CD4-positive, alpha-beta T cell treated with Interleukin-2 at 100 ng/mL for 4 hours (primary cell): ENCODE measurements around the gene TMEM145.

ENCODE experiments used
- DNase-seq: peaks from one replicate; pipeline ENCODE4 v3.0.0-alpha.2; 2020; ENCODE audit warnings: low spot score

The TMEM145 gene

DNA sequence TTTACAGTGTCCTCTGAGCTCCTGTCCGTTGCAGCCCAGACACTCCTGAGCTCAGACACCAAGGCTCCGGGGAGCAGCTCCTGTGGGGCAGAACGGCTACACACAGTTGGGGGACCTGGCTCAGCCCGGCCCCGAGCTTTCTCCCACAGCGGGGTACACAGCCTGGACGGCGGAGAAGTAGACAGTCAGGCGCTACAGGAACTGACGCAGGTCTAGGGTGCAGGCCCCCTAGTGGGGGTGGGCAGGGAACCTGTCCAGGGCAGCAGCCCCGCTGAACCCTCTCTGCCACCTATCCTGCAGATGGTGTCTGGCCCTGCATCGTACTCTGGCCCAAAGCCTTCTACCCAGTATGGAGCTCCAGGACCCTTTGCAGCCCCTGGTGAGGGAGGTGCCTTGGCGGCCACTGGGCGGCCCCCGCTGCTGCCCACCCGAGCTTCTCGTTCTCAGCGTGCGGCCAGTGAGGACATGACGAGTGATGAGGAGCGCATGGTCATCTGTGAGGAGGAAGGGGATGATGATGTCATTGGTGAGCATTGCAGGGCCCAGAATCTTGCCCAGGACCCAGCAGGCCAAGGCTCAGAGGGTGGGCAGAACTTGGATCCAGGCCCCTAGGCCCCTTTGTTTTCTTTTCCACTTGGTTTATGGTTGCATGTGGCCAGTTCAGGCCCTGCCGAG, 24.1 kb upstream of the TMEM145 start:
- DNase-seq: no peak

DNA sequence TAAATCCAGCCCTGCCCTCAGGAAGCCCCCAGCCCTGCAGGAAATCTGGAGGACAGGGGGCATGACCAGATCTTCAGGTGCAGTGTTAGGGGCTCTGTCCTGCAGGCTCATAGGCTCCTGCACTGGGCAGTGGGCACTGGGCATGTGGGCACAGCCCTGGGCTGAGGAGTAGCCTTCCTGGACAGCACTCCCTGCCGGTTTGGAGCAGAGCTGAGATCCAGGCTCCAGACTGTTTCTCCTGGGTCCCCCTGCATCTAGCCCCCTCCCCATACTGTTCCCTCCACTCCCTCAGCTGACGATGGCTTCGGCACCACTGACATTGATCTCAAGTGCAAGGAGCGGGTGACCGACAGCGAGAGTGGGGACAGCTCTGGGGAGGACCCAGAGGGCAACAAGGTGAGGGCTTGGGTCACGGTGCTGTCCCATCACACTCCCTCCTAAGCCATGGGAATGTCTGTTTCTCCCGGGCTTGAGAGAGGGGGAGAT, 23.5 kb upstream of the TMEM145 start:
- no peak for DNase-seq

DNA sequence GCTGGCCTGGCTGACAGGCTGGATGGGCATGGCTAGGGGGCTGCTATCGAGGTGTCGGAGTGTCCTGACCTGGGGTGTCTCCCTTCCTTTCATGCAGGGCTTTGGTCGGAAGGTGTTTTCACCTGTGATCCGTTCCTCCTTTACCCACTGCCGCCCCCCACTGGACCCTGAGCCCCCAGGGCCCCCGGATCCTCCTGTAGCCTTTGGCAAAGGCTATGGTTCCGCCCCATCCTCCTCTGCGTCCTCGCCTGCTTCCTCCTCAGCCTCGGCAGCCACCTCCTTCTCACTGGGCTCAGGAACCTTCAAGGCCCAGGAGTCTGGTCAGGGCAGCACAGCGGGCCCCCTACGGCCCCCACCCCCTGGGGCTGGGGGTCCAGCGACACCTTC, 23.0 kb upstream of the TMEM145 start:
- no peak for DNase-seq

DNA sequence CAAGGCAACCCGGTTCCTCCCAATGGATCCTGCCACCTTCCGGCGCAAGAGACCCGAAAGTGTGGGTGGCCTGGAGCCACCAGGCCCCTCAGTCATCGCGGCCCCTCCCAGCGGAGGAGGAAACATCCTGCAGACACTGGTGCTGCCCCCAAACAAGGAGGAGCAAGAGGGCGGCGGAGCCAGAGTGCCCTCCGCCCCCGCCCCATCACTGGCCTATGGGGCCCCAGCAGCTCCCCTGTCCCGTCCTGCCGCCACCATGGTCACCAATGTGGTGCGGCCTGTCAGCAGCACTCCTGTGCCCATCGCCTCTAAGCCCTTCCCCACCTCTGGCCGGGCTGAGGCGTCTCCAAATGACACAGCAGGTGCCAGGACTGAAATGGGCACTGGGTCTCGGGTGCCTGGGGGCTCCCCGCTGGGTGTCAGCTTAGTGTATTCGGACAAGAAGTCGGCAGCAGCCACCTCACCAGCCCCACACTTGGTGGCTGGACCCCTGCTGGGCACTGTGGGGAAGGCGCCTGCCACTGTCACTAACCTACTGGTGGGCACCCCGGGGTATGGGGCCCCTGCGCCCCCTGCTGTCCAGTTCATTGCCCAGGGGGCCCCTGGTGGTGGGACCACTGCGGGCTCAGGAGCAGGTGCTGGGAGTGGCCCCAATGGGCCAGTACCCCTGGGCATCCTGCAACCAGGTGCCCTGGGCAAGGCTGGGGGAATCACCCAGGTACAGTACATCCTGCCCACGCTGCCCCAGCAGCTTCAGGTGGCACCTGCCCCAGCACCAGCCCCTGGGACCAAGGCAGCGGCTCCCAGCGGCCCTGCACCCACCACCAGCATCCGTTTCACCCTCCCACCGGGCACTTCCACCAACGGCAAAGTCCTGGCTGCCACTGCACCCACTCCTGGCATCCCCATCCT, 22.3 kb upstream of the TMEM145 start:
- peak; percentile 57 for DNase-seq

DNA sequence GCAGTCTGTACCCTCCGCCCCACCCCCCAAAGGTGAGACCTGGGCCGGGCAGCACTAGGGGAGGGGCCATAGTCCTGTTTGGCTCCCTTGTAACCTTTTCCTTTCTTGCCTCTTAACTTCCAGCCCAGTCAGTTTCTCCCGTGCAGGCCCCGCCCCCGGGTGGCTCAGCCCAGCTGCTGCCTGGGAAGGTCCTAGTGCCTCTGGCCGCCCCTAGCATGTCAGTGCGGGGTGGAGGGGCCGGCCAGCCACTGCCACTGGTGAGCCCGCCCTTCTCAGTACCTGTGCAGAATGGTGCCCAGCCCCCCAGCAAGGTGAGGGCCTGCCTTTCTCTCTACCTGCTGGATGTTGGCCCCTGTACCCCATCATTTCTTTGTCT, 21.7 kb upstream of the TMEM145 start:
- no peak for DNase-seq

DNA sequence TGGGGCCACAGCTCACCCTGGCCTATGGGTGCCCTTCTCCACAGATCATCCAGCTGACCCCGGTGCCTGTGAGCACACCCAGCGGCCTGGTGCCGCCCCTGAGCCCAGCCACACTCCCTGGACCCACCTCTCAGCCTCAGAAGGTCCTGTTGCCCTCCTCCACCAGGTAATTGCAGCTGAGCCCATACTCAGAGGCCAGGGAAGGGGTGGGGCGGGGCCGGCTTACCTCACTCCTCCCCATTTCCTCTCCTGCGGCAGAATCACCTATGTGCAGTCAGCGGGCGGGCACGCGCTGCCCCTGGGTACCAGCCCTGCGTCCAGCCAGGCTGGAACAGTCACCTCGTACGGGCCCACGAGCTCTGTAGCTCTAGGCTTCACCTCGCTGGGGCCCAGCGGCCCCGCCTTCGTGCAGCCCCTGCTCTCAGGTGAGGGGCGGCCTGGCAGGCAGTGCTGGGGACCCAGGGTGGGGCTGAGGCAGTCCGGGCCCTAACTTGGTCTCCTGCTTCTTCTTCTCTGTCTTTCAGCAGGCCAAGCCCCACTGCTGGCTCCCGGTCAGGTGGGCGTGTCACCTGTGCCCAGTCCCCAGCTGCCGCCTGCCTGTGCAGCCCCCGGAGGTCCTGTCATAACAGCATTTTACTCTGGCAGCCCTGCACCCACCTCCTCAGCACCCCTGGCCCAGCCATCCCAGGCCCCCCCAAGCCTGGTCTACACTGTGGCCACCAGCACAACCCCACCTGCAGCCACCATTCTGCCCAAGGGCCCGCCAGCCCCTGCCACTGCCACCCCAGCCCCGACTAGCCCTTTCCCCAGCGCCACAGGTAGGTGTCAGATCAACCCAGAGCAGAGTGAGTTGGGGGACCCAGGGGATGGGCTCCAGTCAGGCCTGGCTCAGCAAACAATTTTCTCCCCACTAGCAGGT, 20.8 kb upstream of the TMEM145 start:
- no peak for DNase-seq

DNA sequence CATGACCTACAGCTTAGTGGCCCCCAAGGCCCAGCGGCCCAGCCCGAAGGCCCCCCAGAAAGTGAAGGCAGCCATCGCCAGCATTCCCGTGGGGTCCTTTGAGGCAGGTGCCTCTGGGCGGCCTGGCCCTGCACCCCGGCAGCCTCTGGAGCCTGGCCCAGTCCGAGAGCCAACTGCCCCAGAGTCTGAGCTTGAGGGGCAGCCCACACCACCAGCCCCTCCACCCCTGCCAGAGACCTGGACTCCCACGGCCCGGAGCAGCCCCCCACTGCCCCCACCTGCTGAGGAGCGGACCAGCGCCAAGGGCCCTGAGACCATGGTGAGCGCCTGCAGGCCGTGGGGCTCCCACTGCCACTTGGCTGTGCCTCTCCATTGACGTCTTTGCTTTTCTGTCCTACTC, 20.1 kb upstream of the TMEM145 start:
- DNase-seq: no peak

DNA sequence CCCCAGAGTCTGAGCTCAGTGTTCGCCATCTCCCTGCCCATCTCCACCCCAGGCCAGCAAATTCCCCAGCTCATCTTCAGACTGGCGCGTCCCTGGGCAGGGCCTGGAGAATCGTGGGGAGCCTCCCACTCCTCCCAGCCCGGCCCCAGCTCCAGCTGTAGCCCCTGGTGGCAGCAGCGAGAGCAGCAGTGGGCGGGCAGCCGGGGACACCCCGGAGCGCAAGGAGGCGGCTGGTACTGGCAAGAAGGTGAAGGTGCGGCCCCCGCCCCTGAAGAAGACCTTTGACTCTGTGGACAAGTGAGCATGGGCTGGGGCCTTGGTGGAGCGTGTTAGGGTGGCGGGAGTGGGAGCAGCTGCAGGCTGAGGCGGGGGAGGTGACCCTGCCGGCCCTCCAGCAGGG, 19.6 kb upstream of the TMEM145 start:
- DNase-seq: no peak

DNA sequence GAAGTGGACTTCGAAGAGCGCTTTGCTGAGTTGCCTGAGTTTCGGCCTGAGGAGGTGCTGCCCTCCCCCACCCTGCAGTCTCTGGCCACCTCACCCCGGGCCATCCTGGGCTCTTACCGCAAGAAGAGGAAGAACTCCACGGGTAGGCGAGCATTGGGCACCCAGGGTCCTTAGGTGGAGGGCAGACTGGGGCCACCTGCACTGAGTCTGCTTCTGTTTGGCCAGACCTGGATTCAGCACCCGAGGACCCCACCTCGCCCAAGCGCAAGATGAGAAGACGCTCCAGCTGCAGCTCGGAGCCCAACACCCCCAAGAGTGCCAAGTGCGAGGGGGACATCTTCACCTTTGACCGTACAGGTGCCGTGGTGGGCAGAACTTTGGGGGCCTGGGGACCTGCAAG, 19.2 kb upstream of the TMEM145 start:
- DNase-seq: no peak

DNA sequence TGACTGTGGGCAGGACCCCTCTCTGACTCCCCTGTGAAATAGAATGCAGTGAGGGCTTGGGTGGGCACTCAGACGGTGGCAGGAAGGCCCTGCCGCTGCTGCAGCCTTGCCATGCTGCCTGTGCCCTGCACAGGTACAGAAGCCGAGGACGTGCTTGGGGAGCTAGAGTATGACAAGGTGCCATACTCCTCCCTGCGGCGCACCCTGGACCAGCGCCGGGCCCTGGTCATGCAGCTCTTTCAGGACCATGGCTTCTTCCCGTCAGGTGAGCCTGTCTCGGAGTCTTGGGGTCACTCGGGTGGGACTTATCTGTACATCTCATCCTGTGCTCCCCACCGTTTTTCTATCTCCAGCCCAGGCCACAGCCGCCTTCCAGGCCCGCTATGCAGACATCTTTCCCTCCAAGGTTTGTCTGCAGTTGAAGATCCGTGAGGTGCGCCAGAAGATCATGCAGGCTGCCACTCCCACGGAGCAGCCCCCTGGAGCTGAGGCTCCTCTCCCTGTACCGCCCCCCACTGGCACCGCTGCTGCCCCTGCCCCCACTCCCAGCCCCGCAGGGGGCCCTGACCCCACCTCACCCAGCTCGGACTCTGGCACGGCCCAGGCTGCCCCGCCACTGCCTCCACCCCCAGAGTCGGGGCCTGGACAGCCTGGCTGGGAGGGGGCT, 18.5 kb upstream of the TMEM145 start:
- no peak for DNase-seq

DNA sequence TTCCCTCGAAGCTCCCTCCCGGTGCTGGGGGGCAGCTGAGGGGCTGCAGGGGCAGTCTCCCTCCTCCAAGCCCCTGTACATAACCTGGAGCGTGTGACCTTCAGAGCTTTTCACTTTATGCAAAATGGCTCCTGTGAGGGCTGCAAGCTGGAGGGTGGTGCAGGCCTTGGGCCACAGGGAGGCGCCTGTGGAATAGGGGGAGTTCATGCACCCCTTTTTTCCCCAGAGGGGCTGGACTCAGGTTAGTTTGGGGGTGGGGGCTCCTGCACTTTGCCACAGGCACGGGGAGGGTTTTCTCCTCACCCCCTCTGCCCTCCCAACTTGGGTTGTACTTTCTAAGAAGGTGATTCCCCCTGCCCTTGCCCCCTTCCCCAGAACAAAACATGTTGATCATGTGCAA, 17.8 kb upstream of the TMEM145 start:
- no peak for DNase-seq

DNA sequence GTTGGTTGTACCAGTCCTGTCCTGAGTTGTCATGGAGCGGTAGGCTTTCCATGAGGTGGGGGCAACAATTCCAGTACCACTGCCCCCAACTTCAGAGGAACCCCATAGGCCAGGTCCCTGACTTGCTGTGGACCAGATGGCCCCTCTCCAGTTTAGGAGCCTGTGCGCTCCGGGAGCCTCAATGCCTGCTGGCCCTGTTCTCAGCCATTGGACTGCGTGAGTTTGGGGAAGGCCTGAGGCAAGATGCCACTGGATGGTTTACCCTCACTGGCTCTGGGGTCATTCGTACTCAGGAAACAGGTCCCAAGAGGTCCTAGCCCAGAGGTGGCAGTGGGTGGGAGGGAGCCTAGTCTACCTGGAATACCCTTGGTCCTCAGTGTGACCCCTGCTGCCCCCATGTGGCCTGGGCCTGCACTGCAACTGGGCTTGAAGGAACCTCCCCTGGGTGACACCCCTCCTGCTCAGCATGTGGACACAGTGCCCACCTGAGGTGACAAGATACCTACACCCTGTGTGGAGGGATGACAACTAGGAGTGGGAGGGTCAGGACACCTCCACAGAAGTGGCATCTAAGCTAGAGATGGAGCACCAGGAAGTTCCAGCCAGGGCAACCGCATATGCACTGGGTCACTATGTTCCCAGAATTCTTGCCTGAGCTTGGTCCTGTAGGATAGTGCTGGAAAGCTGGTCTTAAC, 17.1 kb upstream of the TMEM145 start:
- DNase-seq: peak; percentile 91

DNA sequence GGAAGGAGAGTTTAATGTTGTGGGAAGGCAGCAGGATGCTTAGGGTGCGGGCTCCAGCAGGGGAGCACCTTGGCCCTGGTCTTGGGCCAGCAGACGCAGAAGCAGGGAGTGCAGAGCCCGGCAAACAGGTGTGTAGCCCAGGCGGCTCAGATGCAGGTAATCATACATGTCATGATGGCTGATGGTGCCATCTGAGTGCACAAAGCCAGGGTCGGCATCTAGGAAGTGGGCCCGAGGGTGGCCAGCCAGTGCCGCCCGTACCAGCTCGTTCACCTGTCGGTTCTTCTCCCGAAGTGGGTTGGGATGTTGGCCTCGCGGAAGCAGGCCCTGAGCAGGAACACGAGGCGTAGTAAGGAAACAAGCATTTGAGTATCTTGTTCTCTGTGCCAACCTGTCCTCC, 16.1 kb upstream of the TMEM145 start:
- no peak for DNase-seq

DNA sequence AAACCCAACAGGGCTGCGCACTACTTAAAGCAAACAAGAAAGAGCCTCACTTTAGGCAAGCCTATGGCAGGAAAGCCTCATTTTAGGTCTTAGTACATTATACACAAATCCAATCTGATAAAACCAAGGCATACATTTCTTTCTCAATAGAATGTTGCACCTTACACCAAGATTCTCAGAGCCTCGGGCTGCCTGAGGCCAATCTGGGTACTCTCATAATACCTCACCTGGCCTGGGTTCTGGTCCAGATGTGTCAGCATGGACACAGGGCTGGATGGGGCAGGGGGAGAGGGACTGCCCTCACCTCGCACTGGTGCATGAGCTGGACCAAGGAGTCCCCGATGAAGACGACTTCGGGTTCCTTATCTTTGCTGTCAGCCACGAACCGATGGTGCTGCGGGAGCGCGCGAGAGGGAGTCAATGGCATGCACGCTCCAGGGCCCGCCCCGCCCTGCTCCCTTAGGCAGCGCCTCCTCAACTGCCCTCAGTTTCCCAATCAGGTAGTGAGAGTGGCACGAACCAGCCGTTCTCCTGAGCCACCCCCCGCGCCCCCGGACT, 11.4 kb upstream of the TMEM145 start, which contains the start of gene PRR19:
Gene PRR19 (plus strand): TSS at position 487 of the 558 bp plus-strand sequence. CDS start 7,453 bp downstream, outside the sequence.
- no peak for DNase-seq

DNA sequence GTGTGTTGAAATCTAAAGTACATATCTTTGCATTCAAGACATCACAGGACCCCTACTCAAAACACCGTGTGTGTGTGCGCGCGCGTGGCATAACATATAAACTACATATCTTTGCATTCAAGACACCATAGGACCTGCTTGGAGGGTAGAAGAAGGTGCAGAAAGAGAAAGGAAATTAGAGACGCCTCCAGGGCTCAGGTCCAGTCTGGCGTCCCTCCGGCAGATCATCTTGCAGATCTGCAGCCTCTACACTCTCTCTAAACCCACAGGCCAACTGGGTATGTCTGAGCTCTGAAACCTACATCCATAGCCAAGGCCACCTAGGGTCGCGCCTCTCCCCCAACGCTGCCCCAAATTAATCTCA, 10.0 kb upstream of the TMEM145 start:
- no peak for DNase-seq

DNA sequence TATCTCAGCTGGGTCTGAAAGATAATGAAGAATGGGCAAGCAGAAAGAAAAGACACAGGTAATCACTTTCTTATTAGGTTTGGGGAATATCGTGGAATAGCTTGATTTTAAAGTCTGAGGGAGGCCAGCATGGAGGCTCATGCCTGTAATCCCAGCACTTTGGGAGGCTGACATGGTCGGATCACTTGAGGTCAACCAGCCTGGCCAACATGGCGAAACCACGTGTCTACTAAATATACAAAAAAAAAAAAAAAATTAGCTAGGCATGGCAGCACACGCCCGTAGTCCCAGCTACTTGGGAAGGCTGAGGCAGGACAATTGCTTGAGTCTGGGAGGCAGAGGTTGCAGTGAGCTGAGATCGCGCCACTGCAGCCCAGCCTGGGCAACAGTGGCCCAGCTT, 9.2 kb upstream of the TMEM145 start:
- no peak for DNase-seq

DNA sequence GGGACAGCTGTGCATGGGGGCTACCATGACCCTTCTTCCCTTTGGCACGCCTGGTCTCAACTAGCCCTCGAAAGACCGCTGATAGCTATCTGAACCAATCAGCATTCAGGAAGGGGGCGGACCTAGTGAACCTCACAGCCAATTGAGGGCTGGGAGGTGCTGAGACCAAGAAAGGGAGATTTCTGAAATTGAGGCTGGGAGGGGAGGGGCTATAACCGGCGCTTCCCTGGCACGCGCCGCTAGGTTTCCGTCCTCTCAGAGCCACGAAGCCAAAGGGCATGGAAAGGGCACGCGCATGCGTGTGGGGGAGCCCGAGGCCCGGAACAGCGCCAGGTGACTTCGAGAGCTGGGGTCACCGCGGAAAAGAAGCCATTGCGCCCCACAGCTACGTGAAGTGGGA, 6.5 kb upstream of the TMEM145 start:
- DNase-seq: no peak

DNA sequence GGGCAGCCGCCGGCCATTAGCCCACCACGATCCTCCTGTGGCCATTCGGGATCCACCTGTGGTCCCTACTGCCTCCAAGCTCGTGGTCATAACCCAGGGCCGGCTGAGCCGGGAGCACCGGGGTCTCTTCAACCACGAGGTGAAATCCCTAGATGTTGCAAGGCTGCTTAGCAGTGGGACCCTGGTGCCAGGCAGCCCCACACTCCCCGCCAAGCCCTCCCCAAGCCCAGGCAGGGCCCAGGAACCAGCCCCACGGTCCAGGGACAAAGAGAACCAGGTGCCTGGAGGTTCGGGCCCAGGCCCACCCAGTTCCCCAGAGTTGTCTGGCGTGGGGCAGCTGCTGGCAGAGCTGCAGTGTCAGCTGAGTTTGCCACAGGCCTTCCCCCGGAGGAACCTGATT, 3.4 kb upstream of the TMEM145 start:
- no peak for DNase-seq

DNA sequence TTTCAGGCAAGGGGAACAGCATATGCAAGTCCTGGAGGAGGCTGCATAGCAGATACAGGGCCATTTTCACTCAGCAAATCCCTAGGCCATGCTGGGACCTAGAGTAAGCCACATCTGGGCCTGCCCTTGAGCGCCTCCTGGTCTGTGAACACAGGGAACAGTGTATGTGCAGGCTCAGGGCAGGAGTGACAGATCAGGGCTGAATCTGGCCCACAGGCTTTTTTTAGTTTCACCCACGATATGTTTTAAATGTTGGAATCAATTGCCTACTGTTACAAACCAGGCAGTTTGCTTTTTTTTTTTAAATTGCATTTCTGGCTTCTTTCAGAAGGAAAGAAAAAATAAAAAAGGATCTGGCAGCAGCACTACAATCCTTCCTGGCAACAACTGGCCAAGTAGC, 1.5 kb upstream of the TMEM145 start:
- DNase-seq: no peak

DNA sequence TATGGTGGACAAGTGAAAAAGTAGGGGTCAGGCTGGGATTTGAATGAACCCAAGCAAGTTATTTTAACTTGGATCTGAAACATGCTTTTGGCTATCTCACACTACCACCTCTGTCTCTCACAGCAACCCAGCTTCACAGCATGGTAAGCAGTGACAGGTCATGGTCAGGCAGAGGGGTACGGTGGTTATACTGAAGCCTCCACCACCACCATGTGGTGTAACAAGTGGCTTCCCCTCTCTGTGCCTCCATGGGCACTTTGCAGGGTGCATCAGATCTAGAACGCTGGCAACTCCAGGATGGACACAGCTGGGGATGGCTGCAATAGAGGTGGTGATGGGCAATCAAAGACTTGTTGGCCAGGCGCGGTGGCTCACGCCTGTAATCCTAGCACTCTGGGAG, 739 bp upstream of the TMEM145 start:
- DNase-seq: no peak
